IPS-NIHi11 (cell line): ENCODE measurements around the gene GRM4.
"Not testable (repeated sequence)": the region's sequence is repeated elsewhere in the genome, so short reads cannot be mapped to it uniquely, and the experiment has no call there.

Source experiments
- DNase-seq: peaks from one replicate; pipeline ENCODE4 v3.0.0; 2012; ENCODE audit warnings: mixed read lengths, low spot score

The GRM4 gene

DNA sequence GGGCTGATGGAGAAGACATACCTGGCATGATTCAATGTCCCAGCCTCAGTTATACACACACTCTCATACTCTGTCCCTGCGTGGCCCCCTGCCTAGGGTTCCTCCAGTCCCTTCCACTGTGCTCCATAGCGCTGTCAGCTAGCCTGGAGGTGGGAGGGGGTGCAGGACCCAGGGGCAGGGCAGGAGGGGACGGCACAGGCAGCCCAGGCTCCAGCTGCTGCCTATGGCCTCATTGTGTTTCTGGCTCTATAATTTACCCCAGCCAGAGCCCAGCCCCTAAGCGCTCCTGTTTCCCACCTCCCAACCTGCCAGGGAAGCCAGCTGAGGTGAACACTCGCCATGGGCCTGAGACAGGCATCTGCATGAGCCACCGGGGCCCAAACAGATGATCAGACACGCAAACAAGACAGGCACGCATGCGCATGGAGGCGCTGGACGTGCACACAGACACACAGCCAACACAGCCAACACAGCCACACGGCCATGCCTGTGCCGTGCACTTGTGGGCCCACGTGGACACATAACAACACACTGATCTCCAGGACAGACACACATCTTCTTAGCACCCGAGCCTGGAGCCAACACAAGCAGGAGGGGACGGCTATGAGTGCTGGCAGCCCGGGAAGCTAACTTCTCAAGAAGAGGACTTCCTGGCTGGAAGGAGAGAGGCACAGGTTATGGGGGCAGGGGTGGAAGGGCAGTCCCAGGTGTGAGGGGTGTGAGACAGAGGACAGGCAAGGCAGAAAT is 124.9 kb downstream of the GRM4 start:
- DNase-seq: no peak

DNA sequence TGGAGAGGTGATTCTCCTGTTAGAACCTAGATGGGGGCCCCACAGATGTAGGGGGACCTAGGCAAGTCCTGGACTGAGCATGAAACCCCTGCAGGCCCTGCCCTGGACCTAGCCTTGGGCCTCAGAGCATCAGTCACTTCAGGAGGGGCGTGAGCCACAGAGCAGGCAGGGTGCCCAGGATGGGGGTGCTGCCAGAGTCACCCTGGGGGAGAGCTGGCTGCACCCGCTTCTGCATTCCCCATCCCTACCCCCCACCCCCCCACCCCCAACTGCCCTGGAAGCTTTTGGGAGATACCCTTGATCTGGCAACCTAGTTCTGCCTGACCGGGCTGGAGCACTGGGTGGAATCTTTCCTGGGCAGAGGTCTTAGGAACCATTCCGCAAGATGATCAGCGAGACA is 125.6 kb downstream of the GRM4 start:
- no peak for DNase-seq

DNA sequence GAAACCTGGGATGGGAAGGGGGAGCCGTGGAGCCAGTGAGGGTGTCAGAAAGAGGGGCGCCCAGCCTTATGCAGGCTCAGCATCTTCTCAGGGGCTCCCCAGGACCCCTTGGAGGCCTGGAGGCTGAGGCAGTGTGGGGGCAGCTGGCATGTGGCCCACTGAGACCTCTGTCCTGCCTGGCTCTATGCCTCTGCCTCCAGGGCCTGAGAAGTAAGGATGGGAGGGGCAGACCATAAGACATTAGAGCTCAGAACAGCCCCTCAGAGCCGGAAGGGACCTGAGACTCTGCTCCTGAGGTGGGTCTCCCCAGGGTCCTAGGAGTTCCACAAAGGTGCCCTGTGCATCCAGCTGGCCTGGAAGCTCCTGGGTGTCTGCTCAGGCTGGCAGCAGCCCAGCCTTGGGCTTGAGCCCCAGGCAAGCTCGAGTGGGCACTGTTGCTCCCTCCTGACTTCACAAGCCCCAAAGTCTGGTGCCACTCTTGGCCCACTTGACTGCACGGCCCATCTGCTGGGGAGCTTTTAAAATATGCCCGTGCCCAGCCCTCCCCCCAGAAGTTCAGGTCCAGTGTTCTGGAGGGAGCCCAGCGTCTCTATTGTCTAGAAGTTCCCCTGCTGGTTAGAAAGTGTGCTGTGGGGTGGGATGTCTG is 126.8 kb downstream of the GRM4 start:
- DNase-seq: no peak

DNA sequence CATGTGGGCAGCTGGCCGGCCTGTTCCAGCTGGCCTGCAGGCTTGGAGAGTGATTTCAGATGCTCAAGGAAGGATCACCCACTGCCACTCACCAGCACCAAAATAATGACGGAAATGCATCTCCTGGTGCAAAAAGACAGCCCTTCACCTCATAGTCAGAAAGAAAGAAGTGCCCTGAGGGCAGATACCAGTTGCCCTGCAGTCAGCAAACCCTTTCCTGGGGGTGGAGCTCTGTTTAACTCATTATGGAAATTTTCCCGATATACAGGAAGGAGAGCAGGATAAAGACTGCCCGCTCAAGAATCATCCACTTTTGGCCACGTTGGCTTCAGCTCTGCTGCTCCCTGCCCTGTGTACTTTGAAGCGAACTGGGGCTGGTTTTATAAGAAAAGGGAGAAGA is 127.9 kb downstream of the GRM4 start:
- DNase-seq: no peak

DNA sequence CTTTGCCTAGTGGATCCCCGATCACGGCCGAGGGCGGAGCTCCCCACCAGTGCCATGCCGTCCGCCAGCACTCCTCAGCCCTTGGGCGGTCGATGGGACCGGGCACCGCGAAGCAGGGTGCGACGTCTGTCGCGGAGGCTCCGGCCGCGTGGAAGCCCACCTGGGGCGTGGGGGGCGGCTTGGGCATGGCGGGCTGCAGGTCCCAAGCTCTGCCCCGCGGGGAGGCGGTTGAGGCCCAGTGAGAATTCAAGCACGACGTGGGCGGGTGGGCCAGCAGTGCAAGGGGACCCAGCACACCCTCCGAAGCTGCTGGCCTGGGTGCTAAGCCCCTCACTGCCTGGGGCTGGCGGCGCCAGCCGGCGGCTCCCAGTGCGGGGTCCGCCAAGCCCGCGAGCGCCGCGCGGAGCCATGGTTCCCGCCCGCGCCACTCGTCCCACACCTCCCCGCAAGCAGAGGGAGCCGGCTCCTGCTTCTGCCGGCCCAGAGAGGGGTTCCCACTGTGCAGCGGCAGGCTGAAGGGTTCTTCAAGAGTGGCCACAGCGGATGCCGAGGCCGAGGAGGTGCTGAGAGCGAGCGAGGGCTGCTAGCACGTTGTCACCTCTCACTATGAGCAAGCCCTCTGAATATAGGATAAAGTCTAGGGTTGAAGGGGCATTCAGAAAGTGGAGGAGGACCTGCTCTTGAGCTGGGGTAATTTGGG is 128.6 kb downstream of the GRM4 start:
- DNase-seq: no peak

- not testable (repeated sequence) for DNase-seq
Observed at GRCh38 chr6:34016573-34016972, 129.3 kb downstream of the GRM4 start.

GRCh38 chr6:34015586-34015985 is 130.3 kb downstream of the GRM4 start:
- DNase-seq: peak; percentile 70

DNA sequence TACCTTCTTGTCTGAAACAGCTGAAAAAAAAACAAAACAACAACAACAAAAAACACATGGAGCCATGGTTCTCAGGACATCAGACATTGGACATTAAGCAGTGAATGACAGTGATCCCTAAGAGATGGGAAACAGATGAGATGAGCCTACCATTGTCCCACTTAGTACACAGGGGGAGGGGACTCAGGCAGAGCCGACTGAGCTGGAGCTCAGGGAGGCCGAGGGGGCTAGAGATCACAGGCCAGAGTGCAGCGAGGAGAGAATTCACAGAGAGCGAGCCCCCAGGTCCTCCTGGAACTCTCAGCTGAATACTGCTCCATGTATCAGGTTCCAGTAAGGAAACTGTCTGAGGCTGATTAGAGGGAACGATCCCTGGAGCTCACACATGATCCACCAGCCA is 134.6 kb downstream of the GRM4 start:
- no peak for DNase-seq

- DNase-seq: peak; percentile 75
Observed at GRCh38 chr6:34005901-34006531, 139.9 kb downstream of the GRM4 start.

DNA sequence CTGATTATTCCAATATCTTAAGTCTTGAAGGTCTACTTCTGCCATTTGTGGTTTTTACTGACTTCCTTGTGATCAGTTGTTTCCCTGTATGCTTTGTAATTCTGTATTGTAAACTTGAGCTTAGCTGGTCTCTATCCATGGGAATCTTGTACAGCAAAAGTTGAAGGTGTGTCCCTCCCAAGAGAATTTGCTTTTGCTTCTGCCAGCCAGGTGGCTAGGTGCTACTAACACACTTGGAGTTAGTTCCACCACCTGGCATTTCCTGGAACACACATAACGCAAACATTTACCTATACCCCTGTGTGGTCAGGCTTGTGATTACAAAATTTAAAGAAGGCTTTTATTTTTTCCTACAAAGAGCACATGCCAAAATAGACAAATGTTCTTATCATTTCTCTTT is 141.2 kb downstream of the GRM4 start:
- no peak for DNase-seq

DNA sequence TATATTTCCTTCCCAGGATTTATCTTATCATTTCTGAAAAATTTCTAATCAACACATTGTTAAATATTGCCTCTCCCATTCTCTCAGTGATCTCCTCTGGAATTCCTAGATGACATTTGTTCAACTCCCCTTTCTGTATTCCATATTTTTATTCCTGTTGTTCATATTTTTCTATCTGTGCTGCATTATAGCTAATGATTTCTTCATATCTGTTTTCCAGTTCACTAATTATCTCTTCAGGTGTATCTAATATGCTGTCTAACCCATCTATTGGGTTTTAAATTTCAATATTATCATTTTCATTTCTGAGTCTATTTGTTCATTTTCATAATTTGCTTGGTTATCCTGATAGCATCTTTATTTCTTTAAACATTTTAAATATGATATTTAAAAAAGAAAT is 141.9 kb downstream of the GRM4 start:
- no peak for DNase-seq

DNA sequence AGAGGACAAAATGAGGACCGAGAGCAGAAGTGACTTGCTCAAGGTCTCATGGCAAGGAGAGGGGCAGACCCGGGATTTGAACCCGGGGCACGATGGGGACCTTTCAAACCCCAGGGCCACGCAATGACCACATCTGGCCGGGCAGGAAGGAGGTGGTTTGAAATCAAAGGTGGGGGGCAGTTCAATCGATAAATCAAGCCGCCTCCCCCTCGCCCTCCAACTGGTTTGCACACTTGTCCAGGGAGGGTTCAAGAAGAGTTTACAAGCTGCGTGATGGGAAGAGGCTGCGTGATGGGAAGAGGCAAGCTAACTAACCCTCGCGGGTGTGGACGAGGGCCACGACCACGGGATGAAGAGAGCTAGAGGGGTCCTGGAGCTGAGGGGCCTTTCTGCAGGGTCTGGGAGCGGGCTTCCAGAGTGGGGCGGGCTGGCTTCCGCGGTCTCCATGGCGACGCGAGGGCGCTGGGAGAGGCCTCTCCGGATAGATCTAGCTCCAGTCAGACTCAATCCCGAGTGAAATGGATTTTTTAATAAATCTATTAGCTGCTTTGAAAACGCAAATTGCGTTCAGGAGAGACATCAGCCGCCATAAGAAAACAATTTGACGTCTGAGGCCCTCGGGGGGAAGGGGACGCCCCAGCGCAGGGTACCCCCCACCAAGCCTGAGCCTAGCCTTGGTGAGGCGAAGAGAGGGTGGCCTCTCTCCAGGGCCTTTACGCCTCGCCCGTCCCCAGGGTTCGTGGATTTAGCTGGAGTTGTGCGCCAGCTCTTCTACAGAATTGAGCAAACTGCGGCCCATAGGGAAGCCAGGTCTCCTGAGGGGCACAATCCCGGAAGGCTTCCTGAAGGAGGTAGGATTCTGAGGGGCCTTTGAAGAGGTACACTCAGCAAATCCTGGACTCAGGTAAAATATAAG is 143.9 kb downstream of the GRM4 start:
- DNase-seq: no peak

GRCh38 chr6:34000281-34000680 is 145.6 kb downstream of the GRM4 start:
- no peak for DNase-seq

DNA sequence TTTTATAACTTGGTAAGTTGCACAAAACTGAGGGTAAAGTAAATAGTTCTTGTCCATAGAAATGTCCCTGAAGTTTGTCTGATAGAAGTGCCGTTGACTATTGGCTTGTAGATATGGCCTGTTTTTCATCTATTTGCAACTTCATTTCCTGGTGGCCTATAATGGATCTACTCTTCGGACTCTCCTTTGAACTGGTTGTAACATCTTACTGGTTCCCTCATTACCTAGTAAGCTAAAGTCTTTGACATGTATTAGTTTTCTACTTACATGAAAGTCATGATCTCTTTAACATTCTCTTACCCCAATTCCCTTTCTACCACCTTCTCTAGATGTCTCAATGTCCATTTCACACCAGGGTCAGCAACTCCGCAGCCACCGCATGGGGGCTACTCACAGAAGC is 146.3 kb downstream of the GRM4 start:
- no peak for DNase-seq

DNA sequence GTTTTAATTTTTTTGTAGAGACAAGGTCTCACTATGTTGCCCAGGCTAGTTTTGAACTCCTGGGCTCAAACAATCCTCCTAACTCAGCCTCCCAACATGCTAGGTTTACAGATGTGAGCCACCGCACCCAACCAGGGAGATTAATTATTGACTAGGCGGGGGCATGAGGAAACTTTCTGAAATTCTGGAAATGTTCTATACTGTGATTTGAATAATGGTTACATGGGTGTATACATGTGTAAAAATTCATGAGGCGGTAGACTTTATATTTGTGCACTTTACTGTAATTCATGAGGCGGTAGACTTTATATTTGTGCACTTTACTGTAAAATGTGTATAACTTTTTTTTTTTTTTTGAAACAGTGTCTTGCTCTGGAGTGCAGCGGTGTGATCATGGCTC is 147.2 kb downstream of the GRM4 start:
- DNase-seq: no peak

- DNase-seq: no peak
Observed at GRCh38 chr6:33997265-33997664, 148.6 kb downstream of the GRM4 start.

DNA sequence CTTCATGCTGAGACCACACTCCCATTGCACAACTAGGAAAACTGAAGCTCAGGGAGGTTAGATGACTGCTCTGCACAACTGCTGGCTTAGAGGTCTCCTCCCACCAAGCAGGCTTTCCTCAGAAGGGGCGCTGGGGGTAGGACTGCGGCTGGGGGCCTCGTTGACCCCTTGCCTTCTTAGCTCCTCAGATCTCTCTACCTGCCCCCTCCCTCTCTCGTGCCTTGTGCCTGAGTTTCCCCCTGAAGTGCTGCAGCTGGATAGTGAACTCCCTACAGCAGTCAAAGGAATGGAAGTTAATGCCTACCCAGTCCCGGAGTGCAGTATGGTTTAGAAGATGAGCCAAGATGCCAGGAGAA is 149.8 kb downstream of the GRM4 start:
- DNase-seq: no peak

- DNase-seq: no peak
Observed at GRCh38 chr6:33995309-33996119, 150.4 kb downstream of the GRM4 start.

DNA sequence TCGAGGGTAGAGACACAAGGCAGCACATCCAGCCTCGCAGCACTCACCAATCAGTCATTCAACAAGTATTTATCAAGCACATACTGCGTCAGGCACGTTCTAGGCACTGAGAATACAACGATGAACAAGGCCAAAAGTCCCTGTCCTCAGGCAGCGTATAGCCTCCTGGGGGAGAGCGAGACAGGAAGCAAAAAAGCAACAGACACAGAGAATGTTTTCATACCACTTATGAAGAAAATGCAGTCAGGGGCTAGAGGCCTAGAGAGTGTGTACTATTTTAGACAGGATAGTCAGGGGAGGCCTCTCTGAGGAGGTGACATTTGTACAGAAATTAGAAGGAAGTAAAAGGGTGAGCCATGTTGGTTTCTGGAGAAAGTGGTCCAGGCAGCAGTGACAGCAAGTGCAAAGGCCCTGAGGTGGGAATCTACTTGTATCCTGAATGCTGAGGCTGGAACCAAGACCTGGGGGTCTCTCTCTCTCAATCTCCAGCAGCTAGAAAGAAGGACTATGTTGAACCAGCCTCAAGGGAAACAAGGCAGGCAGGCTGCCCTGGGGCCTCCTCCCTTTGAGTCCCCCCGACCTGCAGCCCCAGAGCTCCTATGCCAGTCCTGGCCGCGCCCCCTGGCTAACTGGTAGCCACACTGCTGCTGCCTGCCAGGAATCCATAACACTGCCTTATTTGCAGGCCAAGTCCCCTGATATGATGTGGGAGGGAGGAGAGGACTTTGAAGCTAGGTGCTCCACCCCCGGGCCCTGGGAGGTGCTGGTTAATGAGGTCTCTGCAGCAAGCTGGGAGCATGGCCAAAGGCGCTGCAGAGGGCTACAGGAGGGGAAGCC is 151.2 kb downstream of the GRM4 start:
- no peak for DNase-seq
